ENCODE results near the gene EIF4B.

Gene EIF4B

DNA sequence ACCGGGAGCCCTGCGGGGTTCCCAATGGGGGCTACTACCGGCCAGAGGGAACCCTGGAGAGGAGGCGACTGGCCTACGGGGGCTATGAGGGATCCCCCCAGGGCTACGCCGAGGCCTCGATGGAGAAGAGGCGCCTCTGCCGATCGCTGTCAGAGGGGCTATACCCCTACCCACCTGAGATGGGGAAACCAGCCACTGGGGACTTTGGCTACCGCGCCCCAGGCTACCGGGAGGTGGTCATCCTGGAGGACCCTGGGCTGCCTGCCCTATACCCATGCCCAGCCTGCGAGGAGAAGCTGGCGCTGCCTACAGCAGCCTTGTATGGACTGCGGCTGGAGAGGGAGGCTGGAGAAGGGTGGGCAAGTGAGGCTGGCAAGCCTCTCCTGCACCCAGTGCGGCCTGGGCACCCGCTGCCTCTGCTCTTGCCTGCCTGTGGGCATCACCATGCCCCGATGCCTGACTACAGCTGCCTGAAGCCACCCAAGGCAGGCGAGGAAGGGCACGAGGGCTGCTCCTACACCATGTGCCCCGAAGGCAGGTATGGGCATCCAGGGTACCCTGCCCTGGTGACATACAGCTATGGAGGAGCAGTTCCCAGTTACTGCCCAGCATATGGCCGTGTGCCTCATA, 53.3 kb downstream of the EIF4B start:
- Histone ChIP-seq H3F3A (ENCODE audit: low read depth) (no peaks in the 10 kb centered on the region), H4K20me1 (ENCODE audit: insufficient read depth, low read length, poor library complexity, severe bottlenecking) (no peaks in the 10 kb centered on the region), H3K9ac (ENCODE audit: low read depth, low read length, poor library complexity, severe bottlenecking) (no peak overlapping the region), H2AFZ (ENCODE audit: low read length) (no peak overlapping the region), H3K9me3 (ENCODE audit: insufficient read depth, low read depth, low read length) (no peaks in the 10 kb centered on the region), H3K4me3 (ENCODE audit: low read length, poor library complexity, severe bottlenecking) (no peak overlapping the region), H3K4me1 (ENCODE audit: insufficient read depth, low read length, poor library complexity, severe bottlenecking) (peaks cover 6% of the 10 kb centered on the region), H3K27me3 (ENCODE audit: insufficient read depth, low read length, poor library complexity, severe bottlenecking) (no peaks in the 10 kb centered on the region), H3K79me2 (ENCODE audit: insufficient read depth, low read length) (no peaks in the 10 kb centered on the region), H3K36me3 (ENCODE audit: insufficient read depth, low read length) (no peaks in the 10 kb centered on the region), H3K4me2 (ENCODE audit: low read depth, low read length, poor library complexity, severe bottlenecking) (no peak overlapping the region), H3K9me2 (replicated peaks; ENCODE audit: low read depth, low read length) (no peaks in the 10 kb centered on the region)
- no peak for TF ChIP-seq EZH2phosphoT487 (IDR thresholded peaks at IDR 0.05; ENCODE audit: borderline replicate concordance)
- TF ChIP-seq, protein P1, sequence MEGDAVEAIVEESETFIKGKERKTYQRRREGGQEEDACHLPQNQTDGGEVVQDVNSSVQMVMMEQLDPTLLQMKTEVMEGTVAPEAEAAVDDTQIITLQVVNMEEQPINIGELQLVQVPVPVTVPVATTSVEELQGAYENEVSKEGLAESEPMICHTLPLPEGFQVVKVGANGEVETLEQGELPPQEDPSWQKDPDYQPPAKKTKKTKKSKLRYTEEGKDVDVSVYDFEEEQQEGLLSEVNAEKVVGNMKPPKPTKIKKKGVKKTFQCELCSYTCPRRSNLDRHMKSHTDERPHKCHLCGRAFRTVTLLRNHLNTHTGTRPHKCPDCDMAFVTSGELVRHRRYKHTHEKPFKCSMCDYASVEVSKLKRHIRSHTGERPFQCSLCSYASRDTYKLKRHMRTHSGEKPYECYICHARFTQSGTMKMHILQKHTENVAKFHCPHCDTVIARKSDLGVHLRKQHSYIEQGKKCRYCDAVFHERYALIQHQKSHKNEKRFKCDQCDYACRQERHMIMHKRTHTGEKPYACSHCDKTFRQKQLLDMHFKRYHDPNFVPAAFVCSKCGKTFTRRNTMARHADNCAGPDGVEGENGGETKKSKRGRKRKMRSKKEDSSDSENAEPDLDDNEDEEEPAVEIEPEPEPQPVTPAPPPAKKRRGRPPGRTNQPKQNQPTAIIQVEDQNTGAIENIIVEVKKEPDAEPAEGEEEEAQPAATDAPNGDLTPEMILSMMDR (conservative IDR thresholded peaks at IDR 0.05; ENCODE audit: low read length): no peak

DNA sequence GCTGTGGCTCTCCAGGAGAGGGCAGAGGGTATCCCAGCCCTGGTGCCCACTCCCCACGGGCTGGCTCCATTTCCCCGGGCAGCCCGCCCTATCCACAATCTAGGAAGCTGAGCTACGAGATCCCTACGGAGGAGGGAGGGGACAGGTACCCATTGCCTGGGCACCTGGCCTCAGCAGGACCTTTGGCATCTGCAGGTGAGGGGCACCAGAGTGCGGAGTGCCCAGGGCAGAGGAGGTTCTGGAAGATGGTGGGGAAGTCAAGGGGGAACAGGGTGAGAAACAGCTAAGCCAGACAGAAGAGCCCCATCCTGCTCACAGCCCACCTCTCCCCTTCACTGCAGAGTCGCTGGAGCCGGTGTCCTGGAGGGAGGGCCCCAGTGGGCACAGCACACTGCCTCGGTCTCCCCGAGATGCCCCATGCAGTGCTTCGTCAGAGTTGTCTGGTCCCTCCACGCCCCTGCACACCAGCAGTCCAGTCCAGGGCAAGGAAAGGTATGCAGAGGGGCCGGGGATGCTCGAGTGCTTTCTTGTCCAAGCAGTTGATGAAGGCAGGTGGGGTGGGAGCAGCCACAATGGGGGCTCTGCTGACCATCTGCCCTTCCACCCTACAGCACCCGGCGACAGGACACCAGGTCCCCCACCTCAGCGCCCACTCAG, 53.9 kb downstream of the EIF4B start:
- peaks cover 6% of the 10 kb centered on the region for H3K4me1 ChIP-seq (ENCODE audit: insufficient read depth, low read length, poor library complexity, severe bottlenecking)
- H3K36me3 ChIP-seq (ENCODE audit: insufficient read depth, low read length): peaks cover under 1% of the 10 kb centered on the region; the same call in 1 of the 2 replicates
- no peaks in the 10 kb centered on the region for H3F3A ChIP-seq (ENCODE audit: low read depth)

DNA sequence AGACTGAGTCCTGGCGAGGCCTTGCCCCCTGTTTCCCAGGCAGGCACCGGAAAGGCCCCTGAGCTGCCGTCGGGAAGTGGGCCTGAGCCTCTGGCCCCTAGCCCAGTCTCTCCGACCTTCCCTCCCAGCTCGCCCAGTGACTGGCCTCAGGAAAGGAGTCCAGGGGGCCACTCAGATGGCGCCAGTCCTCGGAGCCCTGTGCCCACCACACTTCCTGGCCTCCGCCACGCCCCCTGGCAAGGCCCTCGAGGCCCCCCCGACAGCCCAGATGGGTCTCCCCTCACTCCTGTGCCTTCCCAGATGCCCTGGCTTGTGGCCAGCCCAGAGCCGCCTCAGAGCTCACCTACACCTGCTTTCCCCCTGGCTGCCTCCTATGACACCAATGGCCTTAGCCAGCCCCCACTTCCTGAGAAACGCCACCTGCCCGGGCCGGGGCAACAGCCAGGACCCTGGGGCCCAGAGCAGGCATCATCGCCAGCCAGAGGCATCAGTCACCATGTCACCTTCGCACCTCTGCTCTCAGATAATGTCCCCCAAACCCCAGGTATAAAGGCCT, 54.5 kb downstream of the EIF4B start:
- H3K4me3 ChIP-seq (ENCODE audit: low read length, poor library complexity, severe bottlenecking): no peak overlapping the region
- H3F3A ChIP-seq (ENCODE audit: low read depth): no peaks in the 10 kb centered on the region
- no peaks in the 10 kb centered on the region for H4K20me1 ChIP-seq (ENCODE audit: insufficient read depth, low read length, poor library complexity, severe bottlenecking)
- peaks cover 6% of the 10 kb centered on the region; the same call in 1 of the 2 replicates for H3K36me3 ChIP-seq (ENCODE audit: insufficient read depth, low read length)
- no peak overlapping the region for H3K9ac ChIP-seq (ENCODE audit: low read depth, low read length, poor library complexity, severe bottlenecking)
- no peak overlapping the region for H2AFZ ChIP-seq (ENCODE audit: low read length)
- no peak overlapping the region for H3K4me2 ChIP-seq (ENCODE audit: low read depth, low read length, poor library complexity, severe bottlenecking)
- no peaks in the 10 kb centered on the region for H3K79me2 ChIP-seq (ENCODE audit: insufficient read depth, low read length)
- TF ChIP-seq, protein P1 (conservative IDR thresholded peaks at IDR 0.05; ENCODE audit: low read length): no peak
- no peak for TF ChIP-seq EZH2phosphoT487 (IDR thresholded peaks at IDR 0.05; ENCODE audit: borderline replicate concordance)
- no peaks in the 10 kb centered on the region for H3K9me3 ChIP-seq (ENCODE audit: insufficient read depth, low read depth, low read length)
- no peaks in the 10 kb centered on the region for H3K27me3 ChIP-seq (ENCODE audit: insufficient read depth, low read length, poor library complexity, severe bottlenecking)
- no peaks in the 10 kb centered on the region for H3K9me2 ChIP-seq (replicated peaks; ENCODE audit: low read depth, low read length)
- H3K4me1 ChIP-seq (ENCODE audit: insufficient read depth, low read length, poor library complexity, severe bottlenecking): peaks cover 1% of the 10 kb centered on the region

More for the DNA sequence above, 53.9 kb downstream of the EIF4B start:
- no peaks in the 10 kb centered on the region for H3K9me2 ChIP-seq (replicated peaks; ENCODE audit: low read depth, low read length)
- no peak overlapping the region for H2AFZ ChIP-seq (ENCODE audit: low read length)
- no peak overlapping the region for H3K4me3 ChIP-seq (ENCODE audit: low read length, poor library complexity, severe bottlenecking)
- H3K27me3 ChIP-seq (ENCODE audit: insufficient read depth, low read length, poor library complexity, severe bottlenecking): no peaks in the 10 kb centered on the region
- H3K4me2 ChIP-seq (ENCODE audit: low read depth, low read length, poor library complexity, severe bottlenecking): no peak overlapping the region
- no peaks in the 10 kb centered on the region for H3K79me2 ChIP-seq (ENCODE audit: insufficient read depth, low read length)
- no peak for TF ChIP-seq EZH2phosphoT487 (IDR thresholded peaks at IDR 0.05; ENCODE audit: borderline replicate concordance)
- TF ChIP-seq, protein P1 (conservative IDR thresholded peaks at IDR 0.05; ENCODE audit: low read length): no peak
- no peak overlapping the region for H3K9ac ChIP-seq (ENCODE audit: low read depth, low read length, poor library complexity, severe bottlenecking)
- no peaks in the 10 kb centered on the region for H4K20me1 ChIP-seq (ENCODE audit: insufficient read depth, low read length, poor library complexity, severe bottlenecking)
- no peaks in the 10 kb centered on the region for H3K9me3 ChIP-seq (ENCODE audit: insufficient read depth, low read depth, low read length)
